Sciatic nerve (tissue), 2 donors: Measurements from ENCODE around the gene OR10A3. TPM values are rescaled to one million over a fixed set of nuclear protein-coding genes. Genes with fewer than 3 reads are reported as not detected.

ENCODE experiments used
- ATAC-seq: fragments of 200-7000 bp; cut with Tn5 transposase; one replicate; pipeline ENCODE4 v1.9.1; 2020; ENCODE audit warnings: mild to moderate bottlenecking, moderate library complexity
- DNase-seq: peaks from one replicate; pipeline ENCODE4 v3.0.0-alpha.2; 2020; ENCODE audit warnings: low spot score
- intact Hi-C: fragments of 100-400 bp; cut with DNase I; formaldehyde crosslinking; loops from one replicate; pipeline ENCODE4 v1.14.2; 2022
- total RNA-seq: library from RNA; stranded (reverse); fragmentation: NEBNext Ultra II Directional; extraction: Animal tissue kit (Norgen Biotek cat#: 25700); gene quantifications from one replicate; pipeline ENCODE4 v1.2.1, GENCODE V29; 2021
- donor health status: DM: no; HTN: no; CAD: no.
- donor health status: DM: no; HTN: no; CAD: no.

OR10A3 gene
- total RNA-seq, 1 donor from 2014 or later, result not detected

- DNase-seq (no peak), ATAC-seq (no peak)
- intact Hi-C loops, result no loop called here
These were observed 42.7 kb downstream of the OR10A3 start for GRCh38 chr11:7898666-7899283.

- intact Hi-C loops, result no loop called here
- DNase-seq (no peak), ATAC-seq (no peak)
These were observed 45.3 kb downstream of the OR10A3 start for GRCh38 chr11:7896009-7896785.

- intact Hi-C loops, result loop anchor here (5.0 kb wide), 1 partner anchor 93 kb away; the partner anchor contains the start of gene EIF3F
- DNase-seq, result no peak
- ATAC-seq, result no peak
These were observed 47.3 kb downstream of the OR10A3 start for GRCh38 chr11:7894251-7894650.

GRCh38 chr11:7893796-7894195 is 47.7 kb downstream of the OR10A3 start:
- no peak for DNase-seq
- ATAC-seq, result no peak
- intact Hi-C loops, result loop anchor here (5.0 kb wide), 1 partner anchor 94 kb away; the partner anchor contains the start of gene EIF3F

DNA sequence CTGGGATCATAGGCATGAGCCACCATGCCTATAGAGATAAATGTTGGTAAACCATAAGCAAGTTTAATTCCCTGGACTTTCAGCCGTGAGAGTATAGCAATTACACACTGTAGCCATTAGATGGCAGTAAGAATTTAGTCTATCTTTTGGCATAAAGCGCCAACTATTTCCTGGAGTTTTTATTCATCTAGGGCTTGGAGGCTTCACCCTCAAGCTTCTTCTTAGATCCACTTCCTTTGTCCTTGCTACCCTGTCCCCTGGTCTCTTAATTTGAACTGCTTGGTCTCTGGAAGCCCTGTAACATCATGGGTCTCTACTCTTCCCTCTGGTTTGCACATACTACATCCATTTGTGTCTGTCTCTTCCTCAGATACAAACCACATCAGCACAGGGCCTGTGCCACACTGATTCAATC is 48.7 kb downstream of the OR10A3 start:
- intact Hi-C loops, result loop anchor here (5.0 kb wide), 1 partner anchor 94 kb away; the partner anchor contains the start of gene EIF3F
- ATAC-seq (peak; percentile 24), DNase-seq (no peak)

GRCh38 chr11:7892059-7892699 is 49.3 kb downstream of the OR10A3 start:
- intact Hi-C loops, result loop anchor here (5.0 kb wide), 1 partner anchor 95 kb away; the partner anchor contains the start of gene EIF3F
- no peak for ATAC-seq
- no peak for DNase-seq

DNA sequence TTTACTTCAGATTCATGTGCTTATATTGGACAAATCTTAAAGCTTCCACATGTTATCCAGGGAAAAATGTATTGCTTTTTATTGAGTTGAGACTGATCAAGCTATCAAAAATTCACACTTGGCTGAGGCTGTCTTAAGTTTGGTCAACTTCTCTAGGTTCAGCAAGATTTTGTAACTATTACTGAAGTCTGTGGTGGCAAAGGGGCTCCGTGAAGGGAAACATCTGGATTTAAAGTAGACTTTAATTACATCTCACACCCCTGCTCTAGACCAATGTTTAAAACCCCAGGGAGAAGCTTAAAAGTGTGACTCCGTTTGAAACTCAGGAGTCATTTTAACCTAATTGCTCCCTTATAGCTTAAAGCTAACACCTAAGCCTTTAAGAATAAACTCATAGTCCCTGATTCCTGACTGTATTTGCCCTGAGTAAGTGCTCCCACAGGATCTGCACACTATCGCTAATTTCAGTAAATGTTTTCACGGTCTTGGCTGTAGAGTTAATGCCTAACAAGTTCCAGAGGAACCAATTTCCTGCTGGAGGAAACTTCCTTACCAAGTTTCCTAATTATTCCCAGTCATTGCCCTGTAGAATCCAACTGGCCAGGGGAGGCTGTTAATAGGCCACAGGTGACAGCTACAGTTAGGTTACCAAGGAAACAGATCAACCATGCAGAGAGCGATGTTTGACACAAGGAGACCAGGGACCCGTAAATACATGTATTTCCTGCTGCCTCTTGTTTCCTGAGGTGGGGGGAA is 50.9 kb downstream of the OR10A3 start:
- intact Hi-C loops, result loop anchor here (5.0 kb wide), 1 partner anchor 97 kb away; the partner anchor contains the start of gene EIF3F
- DNase-seq (no peak), ATAC-seq (no peak)

GRCh38 chr11:7889985-7890384 is 51.5 kb downstream of the OR10A3 start:
- ATAC-seq, result no peak
- intact Hi-C loops, result loop anchor here (5.0 kb wide), 1 partner anchor 97 kb away; the partner anchor contains the start of gene EIF3F

More at GRCh38 chr11:7889985-7890384, 51.5 kb downstream of the OR10A3 start:
- no peak for DNase-seq

Other genes with a start within 250 kb of the OR10A3 start
- gene OVCH2, start 235.2 kb downstream of the OR10A3 start, total RNA-seq, result not detected
- gene OR5P2, start 144.8 kb downstream of the OR10A3 start, total RNA-seq, result not detected
- gene OR5P3, start 110.9 kb downstream of the OR10A3 start, total RNA-seq, result not detected
- not detected for gene OR10A6, start 10.4 kb downstream of the OR10A3 start, total RNA-seq
- not detected for gene NLRP10, start 23.7 kb upstream of the OR10A3 start, total RNA-seq
- 164 TPM for gene EIF3F, start 45.6 kb upstream of the OR10A3 start, total RNA-seq
- 12.9 TPM for gene TUB, start 139.5 kb upstream of the OR10A3 start, total RNA-seq
- gene RIC3, start 227.3 kb upstream of the OR10A3 start, total RNA-seq, result 14.6 TPM